ENCODE results near the gene FUT4. TPM values are rescaled to one million over a fixed set of nuclear protein-coding genes. Genes with fewer than 3 reads are reported as not detected.
A peak's percentile ranks its signal among the peaks of the same experiment; 100 is the strongest.
"Not testable (repeated sequence)": the region's sequence is repeated elsewhere in the genome, so short reads cannot be mapped to it uniquely, and the experiment has no call there.

The FUT4 gene
- total RNA-seq, 1 donor from 2014 or later, result 12.9 TPM

GRCh38 chr11:94504689-94505293 is 38.9 kb upstream of the FUT4 start:
- Mint-ChIP-seq H3K4me1 (no peaks in the 10 kb centered on the region), H3K36me3 (no peaks in the 10 kb centered on the region), H3K9me3 (peaks cover 3% of the 10 kb centered on the region), H3K27me3 (ENCODE audit: low read depth) (peaks cover 5% of the 10 kb centered on the region), H3K4me3 (no peak overlapping the region), H3K27ac (no peak overlapping the region)
- DNase-seq (ENCODE audit: low spot score in 2 of 2, unreplicated experiment in 2 of 2), result no peak
- TF ChIP-seq CTCF (IDR thresholded peaks at IDR 0.05; ENCODE audit: unreplicated experiment), result peak; percentile 81

DNA sequence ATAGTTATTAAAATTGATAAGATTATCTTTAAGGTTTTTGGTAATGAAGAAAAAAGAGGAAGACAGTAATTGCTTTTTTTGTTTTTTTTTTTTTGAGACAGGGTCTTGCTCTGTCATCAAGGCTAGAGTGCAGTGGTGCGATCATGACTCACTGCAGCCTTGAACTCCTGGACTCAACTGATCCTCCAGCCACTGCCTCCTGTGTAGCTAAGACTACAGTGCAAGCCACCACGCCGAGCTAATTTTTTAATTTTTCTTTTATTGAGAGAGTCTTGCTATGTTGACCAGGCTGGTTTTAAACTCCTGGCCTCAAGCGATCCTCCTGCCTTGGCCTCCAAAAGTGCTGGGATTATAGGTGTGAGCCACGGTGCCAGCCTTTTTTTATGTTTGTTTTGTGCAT is 37.2 kb upstream of the FUT4 start:
- not testable (repeated sequence) for H3K9me3 Mint-ChIP-seq; H3K27me3 Mint-ChIP-seq (ENCODE audit: low read depth)

GRCh38 chr11:94507485-94507884 is 36.2 kb upstream of the FUT4 start:
- Mint-ChIP-seq H3K4me3 (no peak overlapping the region), H3K27ac (no peak overlapping the region), H3K36me3 (no peaks in the 10 kb centered on the region), H3K27me3 (ENCODE audit: low read depth) (peaks cover 5% of the 10 kb centered on the region), H3K9me3 (peaks cover 3% of the 10 kb centered on the region), H3K4me1 (peaks cover 6% of the 10 kb centered on the region)
- no peak for TF ChIP-seq CTCF (IDR thresholded peaks at IDR 0.05; ENCODE audit: unreplicated experiment)
- no peak for DNase-seq (ENCODE audit: low spot score in 2 of 2, unreplicated experiment in 2 of 2)

More for the DNA sequence above, 37.2 kb upstream of the FUT4 start:
- not testable (repeated sequence) for H3K27ac Mint-ChIP-seq; DNase-seq (ENCODE audit: low spot score in 2 of 2, unreplicated experiment in 2 of 2); H3K4me3 Mint-ChIP-seq; H3K4me1 Mint-ChIP-seq; H3K36me3 Mint-ChIP-seq

GRCh38 chr11:94511932-94512781 is 31.6 kb upstream of the FUT4 start, which contains the start of gene C11orf97:
Gene C11orf97 (plus strand): TSS chr11:94512461. CDS start chr11:94512529, 68 bp downstream.
- no peaks in the 10 kb centered on the region for H3K36me3 Mint-ChIP-seq
- peak; percentile 49 to 77 for DNase-seq (ENCODE audit: low spot score in 2 of 2, unreplicated experiment in 2 of 2)
- H3K4me1 Mint-ChIP-seq, result peaks cover 12% of the 10 kb centered on the region
- no peak for TF ChIP-seq CTCF (IDR thresholded peaks at IDR 0.05; ENCODE audit: unreplicated experiment)
- H3K4me3 Mint-ChIP-seq, result peak within 1 kb of the TSS; percentile 79
- H3K9me3 Mint-ChIP-seq, result peaks cover 3% of the 10 kb centered on the region
- peaks cover 11% of the 10 kb centered on the region for H3K27me3 Mint-ChIP-seq (ENCODE audit: low read depth)
- H3K27ac Mint-ChIP-seq, result no peak within 1 kb of the TSS

DNA sequence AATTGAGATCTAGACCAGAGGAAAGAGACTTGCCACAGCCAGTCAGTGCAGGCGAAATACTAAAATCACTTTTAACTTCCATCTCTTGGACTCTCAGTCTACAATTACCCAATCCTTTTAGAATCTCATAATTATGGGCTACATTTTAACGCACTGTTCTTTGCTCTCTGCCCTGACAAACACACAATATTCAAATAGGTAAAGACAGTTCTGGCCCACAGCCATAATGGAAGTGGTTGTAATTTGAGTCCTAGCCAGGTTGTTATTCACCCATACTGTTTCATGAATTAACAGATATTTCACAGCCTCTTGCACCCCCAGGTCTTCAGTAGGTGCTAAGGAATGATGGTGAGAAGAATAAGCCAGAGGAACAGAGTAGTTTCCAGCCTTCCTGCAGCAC is 30.6 kb upstream of the FUT4 start:
- no peak for TF ChIP-seq CTCF (IDR thresholded peaks at IDR 0.05; ENCODE audit: unreplicated experiment)
- H3K4me3 Mint-ChIP-seq, result peak overlapping the region; percentile 44
- H3K4me1 Mint-ChIP-seq, result peaks cover 12% of the 10 kb centered on the region
- peaks cover 10% of the 10 kb centered on the region for H3K27me3 Mint-ChIP-seq (ENCODE audit: low read depth)
- no peak overlapping the region for H3K27ac Mint-ChIP-seq
- DNase-seq (ENCODE audit: low spot score in 2 of 2, unreplicated experiment in 2 of 2), result no peak
- H3K9me3 Mint-ChIP-seq, result peaks cover 2% of the 10 kb centered on the region
- H3K36me3 Mint-ChIP-seq, result no peaks in the 10 kb centered on the region

GRCh38 chr11:94515398-94515797 is 28.3 kb upstream of the FUT4 start:
- Mint-ChIP-seq H3K4me1 (peaks cover 12% of the 10 kb centered on the region), H3K27ac (no peak overlapping the region), H3K4me3 (no peak overlapping the region), H3K9me3 (no peaks in the 10 kb centered on the region), H3K27me3 (ENCODE audit: low read depth) (peaks cover 7% of the 10 kb centered on the region), H3K36me3 (no peaks in the 10 kb centered on the region)
- no peak for TF ChIP-seq CTCF (IDR thresholded peaks at IDR 0.05; ENCODE audit: unreplicated experiment)
- no peak for DNase-seq (ENCODE audit: low spot score in 2 of 2, unreplicated experiment in 2 of 2)

All from mesothelial cell of epicardium (in vitro differentiated cells).